Measurements from ENCODE around the gene CCDC188.

CCDC188 gene

GRCh38 chr22:20178915-20179227, 28.0 kb upstream of the CCDC188 start:
- Mint-ChIP-seq H3K9me3 (no peaks in the 10 kb centered on the region), H3K27ac (no peak overlapping the region), H3K36me3 (no peaks in the 10 kb centered on the region), H3K27me3 (peaks cover 28% of the 10 kb centered on the region), H3K4me3 (no peak overlapping the region), H3K4me1 (no peaks in the 10 kb centered on the region)
- no peak for ATAC-seq

DNA sequence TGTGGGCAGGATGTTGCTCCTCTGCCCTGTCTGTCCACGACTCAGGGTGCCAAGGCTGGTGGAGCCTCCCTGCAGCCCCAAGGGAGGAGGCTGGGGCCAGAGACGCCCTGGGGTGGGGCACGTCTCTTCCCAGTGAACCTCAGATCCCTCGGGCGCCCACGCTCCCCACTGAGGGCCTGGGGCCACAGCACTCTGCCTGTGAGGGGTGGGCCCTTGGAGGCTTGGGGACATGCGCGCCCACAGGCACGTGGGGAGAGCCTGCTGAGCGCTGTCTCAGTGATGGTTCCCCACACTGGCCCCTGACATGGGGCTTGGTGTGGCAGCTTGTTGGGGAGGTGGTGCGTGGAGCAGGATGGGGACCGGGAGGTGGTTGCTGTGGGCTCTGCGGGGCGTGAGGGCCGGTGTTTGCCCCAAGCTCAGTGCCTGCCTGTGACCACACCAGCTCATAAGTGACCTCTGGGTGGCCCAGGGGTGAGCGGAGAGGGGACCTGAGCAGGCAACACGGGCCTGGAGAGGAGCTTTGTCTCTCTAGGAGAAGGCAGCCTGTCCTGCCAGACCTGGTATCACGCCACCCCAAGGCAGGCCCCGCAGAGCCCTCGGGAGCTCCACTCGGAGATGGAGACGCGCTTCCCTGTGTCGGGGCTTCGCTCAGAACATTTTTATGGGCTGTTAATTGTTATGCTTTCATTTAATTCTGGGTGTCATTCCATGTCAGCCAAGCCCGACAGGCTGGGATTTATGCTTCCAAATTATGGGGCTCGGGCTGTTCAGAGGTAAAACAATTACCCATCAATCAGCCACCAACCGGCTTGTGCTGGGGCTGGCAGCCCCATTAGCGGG, 27.4 kb upstream of the CCDC188 start:
- H3K27me3 Mint-ChIP-seq: peaks cover 22% of the 10 kb centered on the region
- no peak overlapping the region for H3K27ac Mint-ChIP-seq
- no peak overlapping the region for H3K4me3 Mint-ChIP-seq
- no peaks in the 10 kb centered on the region for H3K9me3 Mint-ChIP-seq
- no peak for ATAC-seq
- H3K36me3 Mint-ChIP-seq: no peaks in the 10 kb centered on the region
- no peaks in the 10 kb centered on the region for H3K4me1 Mint-ChIP-seq

- Mint-ChIP-seq H3K27ac (no peak overlapping the region), H3K4me1 (no peaks in the 10 kb centered on the region), H3K9me3 (no peaks in the 10 kb centered on the region), H3K27me3 (peaks cover 14% of the 10 kb centered on the region), H3K36me3 (no peaks in the 10 kb centered on the region), H3K4me3 (no peak overlapping the region)
- no peak for ATAC-seq
These were observed 26.5 kb upstream of the CCDC188 start for GRCh38 chr22:20177217-20177911.

GRCh38 chr22:20176421-20177085, 25.7 kb upstream of the CCDC188 start:
- Mint-ChIP-seq H3K36me3 (no peaks in the 10 kb centered on the region), H3K4me1 (no peaks in the 10 kb centered on the region), H3K27me3 (peaks cover 9% of the 10 kb centered on the region), H3K27ac (no peak overlapping the region), H3K4me3 (no peak overlapping the region), H3K9me3 (no peaks in the 10 kb centered on the region)
- ATAC-seq: no peak

- Mint-ChIP-seq H3K36me3 (no peaks in the 10 kb centered on the region), H3K4me1 (no peaks in the 10 kb centered on the region), H3K27me3 (peaks cover 7% of the 10 kb centered on the region), H3K4me3 (no peak overlapping the region), H3K9me3 (no peaks in the 10 kb centered on the region), H3K27ac (no peak overlapping the region)
- ATAC-seq: no peak
These were observed 24.7 kb upstream of the CCDC188 start for GRCh38 chr22:20175597-20175900.

DNA sequence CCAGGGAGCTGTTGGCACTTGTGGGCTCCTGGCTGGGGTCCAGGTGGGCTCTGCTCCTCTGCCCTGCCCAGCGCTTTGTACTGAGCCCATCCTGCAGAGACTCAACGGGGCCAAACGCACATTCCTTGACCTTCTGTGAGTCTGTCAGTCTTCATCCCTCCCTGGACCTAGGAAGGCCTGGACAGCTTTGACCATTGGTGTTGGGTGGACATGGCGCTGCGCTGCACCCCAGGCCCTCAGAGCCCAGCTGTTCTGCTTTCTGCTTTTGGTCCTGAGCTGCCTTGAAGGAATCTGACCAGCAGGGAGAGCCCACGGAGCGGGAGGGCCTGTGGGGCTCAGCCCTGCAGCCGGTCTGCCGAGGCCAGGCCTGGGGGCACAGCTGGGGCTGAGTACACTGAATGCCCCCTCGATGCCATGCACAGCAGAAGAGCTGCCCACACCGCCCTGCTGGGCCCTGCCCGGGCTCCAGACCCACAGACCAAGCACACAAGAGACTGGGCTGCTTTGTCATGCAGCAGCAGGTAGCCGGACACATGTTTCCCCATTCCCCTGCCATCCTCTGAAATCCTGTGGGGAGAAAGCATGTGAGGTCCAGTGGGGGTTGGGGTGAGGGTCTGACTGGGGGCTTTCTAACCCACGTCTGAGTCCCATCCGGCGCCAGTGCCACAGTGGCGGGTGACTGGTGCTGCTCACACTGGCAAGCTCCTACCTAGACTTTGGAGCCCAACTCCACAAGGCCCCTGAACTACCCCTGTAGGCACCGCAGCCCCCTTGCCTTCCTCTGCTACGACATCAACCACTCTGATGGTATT, 24.1 kb upstream of the CCDC188 start:
- Mint-ChIP-seq H3K9me3 (no peaks in the 10 kb centered on the region), H3K27me3 (peaks cover 12% of the 10 kb centered on the region), H3K27ac (no peak overlapping the region)

DNA sequence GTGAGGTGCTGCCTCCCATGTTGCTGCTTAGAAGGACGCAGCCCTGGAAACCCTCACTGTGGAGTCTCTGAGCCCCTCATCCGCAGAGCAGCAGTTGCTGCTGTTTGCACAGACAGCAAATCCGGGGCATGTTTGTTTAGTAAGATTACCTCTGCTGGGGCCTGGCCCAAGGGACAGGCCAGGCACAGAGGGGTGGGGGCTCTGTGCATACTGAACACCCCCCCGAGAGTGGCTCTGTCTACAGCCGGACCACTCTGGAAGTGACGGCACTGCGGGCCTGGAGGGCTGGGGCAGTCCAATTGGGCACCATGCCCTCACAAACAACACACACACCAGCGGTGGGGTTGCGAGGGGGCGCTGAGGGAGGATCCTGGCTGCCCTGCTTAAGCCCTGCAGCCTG, 22.9 kb upstream of the CCDC188 start:
- Mint-ChIP-seq H3K4me1 (no peaks in the 10 kb centered on the region), H3K27me3 (peaks cover 12% of the 10 kb centered on the region), H3K36me3 (no peaks in the 10 kb centered on the region), H3K27ac (no peak overlapping the region), H3K9me3 (no peaks in the 10 kb centered on the region), H3K4me3 (no peak overlapping the region)
- ATAC-seq: no peak

More for the DNA sequence above, 24.1 kb upstream of the CCDC188 start:
- Mint-ChIP-seq H3K4me3 (no peak overlapping the region), H3K4me1 (no peaks in the 10 kb centered on the region), H3K36me3 (no peaks in the 10 kb centered on the region)
- no peak for ATAC-seq

- Mint-ChIP-seq H3K4me3 (no peak overlapping the region), H3K27me3 (peaks cover 12% of the 10 kb centered on the region), H3K36me3 (no peaks in the 10 kb centered on the region), H3K4me1 (no peaks in the 10 kb centered on the region), H3K27ac (no peak overlapping the region), H3K9me3 (no peaks in the 10 kb centered on the region)
- ATAC-seq: no peak
These were observed 22.4 kb upstream of the CCDC188 start for GRCh38 chr22:20173246-20173645.

- Mint-ChIP-seq H3K27me3 (peaks cover 12% of the 10 kb centered on the region), H3K9me3 (no peaks in the 10 kb centered on the region), H3K27ac (no peak overlapping the region), H3K4me3 (no peak overlapping the region), H3K36me3 (no peaks in the 10 kb centered on the region), H3K4me1 (no peaks in the 10 kb centered on the region)
- ATAC-seq: no peak
These were observed 21.3 kb upstream of the CCDC188 start for GRCh38 chr22:20172141-20172613.

- H3K4me1 Mint-ChIP-seq: no peaks in the 10 kb centered on the region
- H3K9me3 Mint-ChIP-seq: no peaks in the 10 kb centered on the region
- H3K27ac Mint-ChIP-seq: no peak overlapping the region
- H3K27me3 Mint-ChIP-seq: peaks cover 12% of the 10 kb centered on the region
- no peak for ATAC-seq
- no peak overlapping the region for H3K4me3 Mint-ChIP-seq
- no peaks in the 10 kb centered on the region for H3K36me3 Mint-ChIP-seq
These were observed 20.7 kb upstream of the CCDC188 start for GRCh38 chr22:20171288-20172140.

- no peak for ATAC-seq
- Mint-ChIP-seq H3K27ac (no peak overlapping the region), H3K4me1 (no peaks in the 10 kb centered on the region), H3K4me3 (no peak overlapping the region), H3K27me3 (peaks cover 12% of the 10 kb centered on the region), H3K36me3 (no peaks in the 10 kb centered on the region), H3K9me3 (no peaks in the 10 kb centered on the region)
These were observed 19.3 kb upstream of the CCDC188 start for GRCh38 chr22:20170170-20170569.

DNA sequence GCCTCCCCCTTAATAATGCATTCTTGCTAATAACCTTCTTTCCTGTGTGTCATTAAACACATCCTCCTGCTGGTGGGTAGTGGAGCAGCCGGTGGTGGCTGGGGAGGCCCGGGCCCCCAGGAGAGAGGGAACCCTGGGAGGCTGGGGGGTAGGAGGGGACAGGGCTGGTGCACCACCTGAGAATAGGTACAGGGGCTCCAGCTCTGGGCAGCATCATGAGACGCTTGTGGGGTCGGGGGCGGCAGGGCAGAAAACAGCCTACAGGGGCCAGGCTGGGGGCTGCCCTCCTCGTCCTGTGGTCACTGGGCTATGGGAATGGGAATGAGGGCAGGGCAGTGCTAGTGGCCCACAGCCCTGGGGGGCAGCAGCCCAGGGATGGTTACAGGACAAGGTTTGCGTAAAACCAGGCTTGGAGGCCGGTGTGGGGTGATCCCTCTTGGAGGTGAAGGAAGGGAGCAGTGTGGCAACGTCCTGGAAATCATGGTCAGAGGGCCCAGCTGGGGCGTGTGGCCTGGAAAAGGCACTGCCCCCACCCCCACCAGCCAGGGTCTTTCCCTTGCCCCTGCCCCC, 18.5 kb upstream of the CCDC188 start:
- no peak for ATAC-seq
- Mint-ChIP-seq H3K9me3 (peaks cover 1% of the 10 kb centered on the region), H3K4me1 (no peaks in the 10 kb centered on the region), H3K27ac (no peak overlapping the region), H3K4me3 (no peak overlapping the region), H3K27me3 (peaks cover 12% of the 10 kb centered on the region), H3K36me3 (no peaks in the 10 kb centered on the region)

DNA sequence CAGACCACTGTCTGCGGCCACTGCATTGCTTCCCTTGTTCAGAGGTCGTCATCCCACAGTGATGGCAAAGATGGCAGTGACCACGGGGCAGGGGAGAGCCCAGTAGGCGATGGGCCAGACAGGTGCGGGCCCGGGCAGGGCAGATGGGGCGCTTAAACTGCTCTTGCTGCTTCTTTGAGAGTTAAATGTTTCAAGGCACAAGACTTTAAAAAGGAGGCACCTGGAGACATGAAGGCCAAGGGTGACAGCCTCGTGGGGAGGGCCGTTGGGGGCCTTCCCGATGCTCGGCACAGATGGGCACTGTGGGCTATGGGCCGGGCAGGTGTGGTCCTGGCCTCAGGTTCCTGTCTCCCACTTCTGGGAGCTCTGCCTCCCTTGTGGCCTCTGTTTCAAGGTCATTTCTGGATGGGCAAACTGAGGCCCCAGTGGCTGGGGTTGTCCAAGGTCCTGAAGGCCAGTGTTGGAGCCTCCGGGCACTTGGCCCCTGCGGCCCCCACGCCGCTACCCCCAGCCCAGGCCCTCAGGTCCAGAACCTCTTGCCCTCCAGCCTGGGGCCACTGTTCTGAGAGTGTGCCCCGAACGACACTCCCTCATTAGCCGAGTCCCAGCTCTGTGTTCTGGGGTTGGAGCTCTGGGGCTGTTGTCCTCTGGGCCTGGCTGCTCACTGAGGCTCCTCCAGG, 16.9 kb upstream of the CCDC188 start:
- peaks cover 12% of the 10 kb centered on the region for H3K27me3 Mint-ChIP-seq
- no peak overlapping the region for H3K4me3 Mint-ChIP-seq
- no peak overlapping the region for H3K27ac Mint-ChIP-seq
- no peaks in the 10 kb centered on the region for H3K36me3 Mint-ChIP-seq
- peaks cover 7% of the 10 kb centered on the region for H3K9me3 Mint-ChIP-seq
- no peaks in the 10 kb centered on the region for H3K4me1 Mint-ChIP-seq
- ATAC-seq: no peak

GRCh38 chr22:20166703-20167102, 15.8 kb upstream of the CCDC188 start:
- Mint-ChIP-seq H3K27me3 (peaks cover 12% of the 10 kb centered on the region), H3K9me3 (peaks cover 12% of the 10 kb centered on the region), H3K4me1 (no peaks in the 10 kb centered on the region), H3K4me3 (no peak overlapping the region), H3K36me3 (no peaks in the 10 kb centered on the region), H3K27ac (no peak overlapping the region)
- no peak for ATAC-seq

All from stimulated activated memory B cell treated with anti-CD40 and anti-IgM and Interleukin-4, amounts not matched to agents 10 μg/mL and 1 μg/mL and 100 μg/mL, for 72 hours (primary cell).